ENCODE measurements around the gene TCIRG1.
"Not testable (repeated sequence)": the region's sequence is repeated elsewhere in the genome, so short reads cannot be mapped to it uniquely, and the experiment has no call there.

TCIRG1 gene

GRCh38 chr11:68089679-68090078, 50.9 kb downstream of the TCIRG1 start:
- H3K27me3 ChIP-seq (ENCODE audit: insufficient read depth, low read length): no peaks in the 10 kb centered on the region
- no peaks in the 10 kb centered on the region for H3K9me3 ChIP-seq (ENCODE audit: insufficient read depth, low read depth, low read length)
- no peak overlapping the region for H3K9ac ChIP-seq (ENCODE audit: low read depth, low read length)
- 95% methylated on average over 8 of the region's 8 CpGs for WGBS
- H3K36me3 ChIP-seq (ENCODE audit: insufficient read depth, low read length): peaks cover 26% of the 10 kb centered on the region
- H3K4me1 ChIP-seq (ENCODE audit: insufficient read depth, low read length): no peaks in the 10 kb centered on the region
- no peak overlapping the region for H3K27ac ChIP-seq (ENCODE audit: low read depth, low read length)
- H3K4me3 ChIP-seq (ENCODE audit: low read length): no peak overlapping the region

- Histone ChIP-seq H3K4me1 (ENCODE audit: insufficient read depth, low read length) (no peaks in the 10 kb centered on the region), H3K27me3 (ENCODE audit: insufficient read depth, low read length) (no peaks in the 10 kb centered on the region), H3K36me3 (ENCODE audit: insufficient read depth, low read length) (peaks cover 28% of the 10 kb centered on the region), H3K4me3 (ENCODE audit: low read length) (no peak overlapping the region), H3K9ac (ENCODE audit: low read depth, low read length) (no peak overlapping the region), H3K27ac (ENCODE audit: low read depth, low read length) (no peak overlapping the region), H3K9me3 (ENCODE audit: insufficient read depth, low read depth, low read length) (no peaks in the 10 kb centered on the region)
- WGBS: 100% methylated on average over 1 of the region's 1 CpG
Observed at GRCh38 chr11:68090287-68090686, 51.5 kb downstream of the TCIRG1 start.

GRCh38 chr11:68090706-68091105, 51.9 kb downstream of the TCIRG1 start:
- H3K4me3 ChIP-seq (ENCODE audit: low read length): no peak overlapping the region
- H3K36me3 ChIP-seq (ENCODE audit: insufficient read depth, low read length): peaks cover 28% of the 10 kb centered on the region
- H3K4me1 ChIP-seq (ENCODE audit: insufficient read depth, low read length): no peaks in the 10 kb centered on the region
- 96% methylated on average over 6 of the region's 6 CpGs for WGBS
- H3K9me3 ChIP-seq (ENCODE audit: insufficient read depth, low read depth, low read length): no peaks in the 10 kb centered on the region
- H3K27me3 ChIP-seq (ENCODE audit: insufficient read depth, low read length): no peaks in the 10 kb centered on the region
- no peak overlapping the region for H3K9ac ChIP-seq (ENCODE audit: low read depth, low read length)
- H3K27ac ChIP-seq (ENCODE audit: low read depth, low read length): no peak overlapping the region

- Histone ChIP-seq H3K36me3 (ENCODE audit: insufficient read depth, low read length) (peaks cover 39% of the 10 kb centered on the region), H3K27ac (ENCODE audit: low read depth, low read length) (no peak overlapping the region), H3K9ac (ENCODE audit: low read depth, low read length) (no peak overlapping the region), H3K27me3 (ENCODE audit: insufficient read depth, low read length) (no peaks in the 10 kb centered on the region), H3K4me1 (ENCODE audit: insufficient read depth, low read length) (no peaks in the 10 kb centered on the region), H3K4me3 (ENCODE audit: low read length) (no peak overlapping the region), H3K9me3 (ENCODE audit: insufficient read depth, low read depth, low read length) (no peaks in the 10 kb centered on the region)
- 96% methylated on average over 2 of the region's 2 CpGs for WGBS
Observed at GRCh38 chr11:68092411-68092810, 53.6 kb downstream of the TCIRG1 start.

- not testable (repeated sequence) for H3K4me3 ChIP-seq (ENCODE audit: low read length); H3K4me1 ChIP-seq (ENCODE audit: insufficient read depth, low read length); H3K27me3 ChIP-seq (ENCODE audit: insufficient read depth, low read length); H3K9ac ChIP-seq (ENCODE audit: low read depth, low read length); H3K27ac ChIP-seq (ENCODE audit: low read depth, low read length); H3K9me3 ChIP-seq (ENCODE audit: insufficient read depth, low read depth, low read length)
- H3K36me3 ChIP-seq (ENCODE audit: insufficient read depth, low read length): peaks cover 39% of the 10 kb centered on the region
- WGBS: 90% methylated on average over 2 of the region's 3 CpGs
Observed at GRCh38 chr11:68092946-68093345, 54.1 kb downstream of the TCIRG1 start.

GRCh38 chr11:68093565-68093964, 54.7 kb downstream of the TCIRG1 start:
- peaks cover 39% of the 10 kb centered on the region for H3K36me3 ChIP-seq (ENCODE audit: insufficient read depth, low read length)
- 98% methylated on average over 3 of the region's 4 CpGs for WGBS
- no peak overlapping the region for H3K9ac ChIP-seq (ENCODE audit: low read depth, low read length)
- no peak overlapping the region for H3K4me3 ChIP-seq (ENCODE audit: low read length)
- no peaks in the 10 kb centered on the region for H3K27me3 ChIP-seq (ENCODE audit: insufficient read depth, low read length)
- no peaks in the 10 kb centered on the region for H3K4me1 ChIP-seq (ENCODE audit: insufficient read depth, low read length)
- no peaks in the 10 kb centered on the region for H3K9me3 ChIP-seq (ENCODE audit: insufficient read depth, low read depth, low read length)
- H3K27ac ChIP-seq (ENCODE audit: low read depth, low read length): no peak overlapping the region

GRCh38 chr11:68096962-68097361, 58.1 kb downstream of the TCIRG1 start:
- Histone ChIP-seq H3K27ac (ENCODE audit: low read depth, low read length) (no peak overlapping the region), H3K4me3 (ENCODE audit: low read length) (no peak overlapping the region), H3K9ac (ENCODE audit: low read depth, low read length) (no peak overlapping the region), H3K4me1 (ENCODE audit: insufficient read depth, low read length) (peaks cover 9% of the 10 kb centered on the region; the same call in 1 of the 2 replicates), H3K36me3 (ENCODE audit: insufficient read depth, low read length) (peaks cover 22% of the 10 kb centered on the region), H3K27me3 (ENCODE audit: insufficient read depth, low read length) (no peaks in the 10 kb centered on the region), H3K9me3 (ENCODE audit: insufficient read depth, low read depth, low read length) (no peaks in the 10 kb centered on the region)
- 97% methylated on average over 8 of the region's 8 CpGs for WGBS

GRCh38 chr11:68099057-68099456, 60.2 kb downstream of the TCIRG1 start:
- Histone ChIP-seq H3K27me3 (ENCODE audit: insufficient read depth, low read length) (no peaks in the 10 kb centered on the region), H3K9me3 (ENCODE audit: insufficient read depth, low read depth, low read length) (no peaks in the 10 kb centered on the region), H3K27ac (ENCODE audit: low read depth, low read length) (no peak overlapping the region), H3K9ac (ENCODE audit: low read depth, low read length) (no peak overlapping the region), H3K36me3 (ENCODE audit: insufficient read depth, low read length) (peaks cover 30% of the 10 kb centered on the region), H3K4me1 (ENCODE audit: insufficient read depth, low read length) (peaks cover 9% of the 10 kb centered on the region; the same call in 1 of the 2 replicates), H3K4me3 (ENCODE audit: low read length) (no peak overlapping the region)

- WGBS: 77% methylated on average over 11 of the region's 12 CpGs
- Histone ChIP-seq H3K9ac (ENCODE audit: low read depth, low read length) (no peak overlapping the region), H3K9me3 (ENCODE audit: insufficient read depth, low read depth, low read length) (no peaks in the 10 kb centered on the region), H3K4me3 (ENCODE audit: low read length) (no peak overlapping the region), H3K4me1 (ENCODE audit: insufficient read depth, low read length) (peaks cover 9% of the 10 kb centered on the region; the same call in 1 of the 2 replicates), H3K27me3 (ENCODE audit: insufficient read depth, low read length) (no peaks in the 10 kb centered on the region), H3K27ac (ENCODE audit: low read depth, low read length) (0 out of 2 replicates have a peak overlapping the region, but pooled peaks have one; percentile 35), H3K36me3 (ENCODE audit: insufficient read depth, low read length) (peaks cover 23% of the 10 kb centered on the region)
Observed at GRCh38 chr11:68099474-68100405, 60.9 kb downstream of the TCIRG1 start.

All from HUES64 (cell line).